HS-5 (cell line): Measurements from ENCODE around the gene TEKTIP1.
A peak's percentile ranks its signal among the peaks of the same experiment; 100 is the strongest.
"Not testable (repeated sequence)": the region's sequence is repeated elsewhere in the genome, so short reads cannot be mapped to it uniquely, and the experiment has no call there.

Experiments
- DNase-seq: peaks from one replicate; pipeline ENCODE4 v3.0.0-alpha.2; 2012; ENCODE audit warnings: low read depth

TEKTIP1 gene

GRCh38 chr19:3563709-3564524, 24.9 kb downstream of the TEKTIP1 start:
- DNase-seq: no peak

GRCh38 chr19:3565139-3565538, 26.2 kb downstream of the TEKTIP1 start:
- no peak for DNase-seq

GRCh38 chr19:3570042-3570441, 31.1 kb downstream of the TEKTIP1 start:
- DNase-seq: not testable (repeated sequence)

GRCh38 chr19:3570606-3571011, 31.6 kb downstream of the TEKTIP1 start:
- no peak for DNase-seq

- peak; percentile 98 for DNase-seq
Measured at GRCh38 chr19:3572132-3572854, 33.3 kb downstream of the TEKTIP1 start.

- no peak for DNase-seq
Measured at GRCh38 chr19:3572855-3573161, 33.8 kb downstream of the TEKTIP1 start, which contains the start of gene HMG20B. Gene HMG20B, plus strand, starts transcription at chr19:3572944. Its CDS starts 366 bp downstream, at chr19:3573310.

GRCh38 chr19:3573162-3573857, 34.3 kb downstream of the TEKTIP1 start:
- DNase-seq: no peak

GRCh38 chr19:3573858-3574637, 35.1 kb downstream of the TEKTIP1 start:
- peak; percentile 77 for DNase-seq

GRCh38 chr19:3575260-3575741, 36.3 kb downstream of the TEKTIP1 start:
- DNase-seq: no peak

GRCh38 chr19:3575949-3576673, 37.1 kb downstream of the TEKTIP1 start:
- no peak for DNase-seq

- DNase-seq: no peak
Measured at GRCh38 chr19:3576696-3577443, 37.9 kb downstream of the TEKTIP1 start.

- DNase-seq: no peak
Measured at GRCh38 chr19:3577723-3578344, 38.9 kb downstream of the TEKTIP1 start.

- no peak for DNase-seq
Measured at GRCh38 chr19:3578390-3578789, 39.4 kb downstream of the TEKTIP1 start.

- peak; percentile 93 for DNase-seq
Measured at GRCh38 chr19:3580156-3580934, 41.4 kb downstream of the TEKTIP1 start.

- DNase-seq: not testable (repeated sequence)
Measured at GRCh38 chr19:3581792-3582191, 42.8 kb downstream of the TEKTIP1 start.

- DNase-seq: not testable (repeated sequence)
Measured at GRCh38 chr19:3584036-3584802, 45.2 kb downstream of the TEKTIP1 start.

GRCh38 chr19:3585301-3586126, 46.5 kb downstream of the TEKTIP1 start, which contains the start of gene GIPC3:
Gene GIPC3, plus strand, starts transcription at chr19:3585478. Its CDS starts 120 bp downstream, at chr19:3585598.
- no peak for DNase-seq
